Liver (tissue), 9 donors: ENCODE data around the gene JAK2. TPM values are rescaled to one million over a fixed set of nuclear protein-coding genes. Genes with fewer than 3 reads are reported as not detected.

Source experiments
- DNase-seq: peaks from one replicate; pipeline ENCODE4 v3.0.0-alpha.2; 2017; ENCODE audit warnings: low spot score
- H3K27ac ChIP-seq, 2 donors: one replicate each; pipeline ENCODE4 v1.7.0; 2013; ENCODE audit warnings: inconsistent platforms in 2 of 2, low read length in 2 of 2, control low read depth in 1 of 2, low read depth in 1 of 2, mild to moderate bottlenecking in 1 of 2
- H3K27me3 ChIP-seq, 4 donors: one replicate each; pipeline versions ENCODE4 v1.6.1 to v1.7.0; 2013; ENCODE audit warnings: low read length in 3 of 4, inconsistent platforms in 1 of 4, mild to moderate bottlenecking in 1 of 4, moderate library complexity in 1 of 4; ENCODE audit not compliant: control insufficient read depth in 4 of 4, insufficient read depth in 4 of 4
- H3K36me3 ChIP-seq, 4 donors: one replicate each; pipeline versions ENCODE4 v1.6.1 to v1.7.0; 2013; ENCODE audit warnings: low read length in 3 of 4, mild to moderate bottlenecking in 3 of 4, low read depth in 1 of 4, moderate library complexity in 1 of 4; ENCODE audit not compliant: control insufficient read depth in 4 of 4, insufficient read depth in 3 of 4
- H3K4me1 ChIP-seq, 4 donors: one replicate each; pipeline versions ENCODE4 v1.6.1 to v1.7.0; 2013; ENCODE audit warnings: low read length in 3 of 4, mild to moderate bottlenecking in 3 of 4, moderate library complexity in 1 of 4; ENCODE audit not compliant: control insufficient read depth in 4 of 4, insufficient read depth in 4 of 4
- H3K4me3 ChIP-seq, 3 donors: one replicate each; pipeline versions ENCODE4 v1.6.1 to v1.7.0; 2013; ENCODE audit warnings: low read length in 3 of 3, control low read depth in 1 of 3, low read depth in 1 of 3, mild to moderate bottlenecking in 1 of 3
- H3K9ac ChIP-seq, 2 donors: one replicate each; pipeline ENCODE4 v1.7.0; 2013; ENCODE audit warnings: low read length in 2 of 2, mild to moderate bottlenecking in 2 of 2, moderate library complexity in 2 of 2, control low read depth in 1 of 2, low read depth in 1 of 2
- H3K9me3 ChIP-seq, 4 donors: one replicate each; pipeline versions ENCODE4 v1.6.1 to v1.7.0; 2013; ENCODE audit warnings: low read length in 3 of 4; ENCODE audit not compliant: control insufficient read depth in 4 of 4
- EGR1 ChIP-seq, 2 donors: IDR thresholded peaks; 2 replicates each; pipeline ENCODE4 v1.6.1; 2016 to 2018; ENCODE audit warnings: antibody characterized with exemption in 2 of 2, low read depth in 2 of 2
- FOXA1 ChIP-seq: IDR thresholded peaks from 2 replicates; pipeline ENCODE4 v1.6.1; 2016; ENCODE audit warnings: antibody characterized with exemption
- FOXA2 ChIP-seq: IDR thresholded peaks from 2 replicates; pipeline ENCODE4 v1.6.1; 2016; ENCODE audit warnings: antibody characterized with exemption
- GABPA ChIP-seq, 2 donors: IDR thresholded peaks in 1 of 2; conservative IDR thresholded peaks in 1 of 2; 2 replicates each; pipeline ENCODE4 v1.6.1; 2016; ENCODE audit warnings: antibody characterized with exemption in 2 of 2, mild to moderate bottlenecking in 1 of 2, moderate library complexity in 1 of 2
- HNF4A ChIP-seq, 2 donors: conservative IDR thresholded peaks; 2 replicates each; pipeline ENCODE4 v1.6.1; 2016; ENCODE audit warnings: antibody characterized with exemption in 2 of 2, mild to moderate bottlenecking in 2 of 2
- HNF4G ChIP-seq: IDR thresholded peaks from 2 replicates; pipeline ENCODE4 v1.6.1; 2016; ENCODE audit warnings: antibody characterized with exemption
- JUND ChIP-seq, 2 donors: IDR thresholded peaks; 2 replicates each; pipeline ENCODE4 v1.6.1; 2016; ENCODE audit warnings: antibody characterized with exemption in 2 of 2
- NR2F2 ChIP-seq: IDR thresholded peaks from 2 replicates; pipeline ENCODE4 v1.6.1; 2016; ENCODE audit warnings: antibody characterized with exemption
- RAD21 ChIP-seq, 2 donors: IDR thresholded peaks; 2 replicates each; pipeline ENCODE4 v1.6.1; 2016; ENCODE audit warnings: antibody characterized with exemption in 2 of 2, mild to moderate bottlenecking in 2 of 2
- RXRA ChIP-seq, 2 donors: IDR thresholded peaks; 2 replicates each; pipeline ENCODE4 v1.6.1; 2017 to 2018; ENCODE audit warnings: antibody characterized with exemption in 2 of 2, mild to moderate bottlenecking in 1 of 2
- SP1 ChIP-seq: IDR thresholded peaks from 2 replicates; pipeline ENCODE4 v1.6.1; 2018; ENCODE audit warnings: antibody characterized with exemption, mild to moderate bottlenecking
- TAF1 ChIP-seq: conservative IDR thresholded peaks from 2 replicates; pipeline ENCODE4 v1.6.1; 2016; ENCODE audit warnings: antibody characterized with exemption, mild to moderate bottlenecking
- YY1 ChIP-seq: IDR thresholded peaks from 2 replicates; pipeline ENCODE4 v1.6.1; 2016; ENCODE audit warnings: antibody characterized with exemption, mild to moderate bottlenecking
- WGBS: extraction: QIAGEN DNeasy Blood & Tissue Kit; methylation state at CpG from one replicate; pipeline ENCODE4 v1.1.7; 2013; 5-methylcytosine and 5-hydroxymethylcytosine counted together
- polyA plus RNA-seq, 2 donors: library from polyadenylated mRNA; stranded (reverse) in 1 of 2; unstranded in 1 of 2; fragments of 200-250 nt in 1 of 2; fragments of >200 nt in 1 of 2; fragmentation: Nextera tagmentation in 1 of 2; extraction: Ambion mirVana in 1 of 2; gene quantifications; one replicate each; pipeline versions ENCODE4 v1.2.1 to v1.2.3, GENCODE V29; 2013 to 2015
- total RNA-seq, 2 donors: library from RNA; depleted of rRNA; stranded (reverse); fragments of >200 nt; gene quantifications; one replicate each; pipeline ENCODE4 v1.2.3, GENCODE V29; 2014
- TF ChIP-seq, protein P1 (sequence below): IDR thresholded peaks from 2 replicates; pipeline ENCODE4 v1.6.1; 2016; ENCODE audit warnings: antibody characterized with exemption
- TF ChIP-seq, protein P2 (sequence below): fragments of 150-350 bp; IDR thresholded peaks from 2 replicates; pipeline ENCODE4 v1.5.1; 2017; ENCODE audit warnings: improper control_type of control experiment, low read depth, low read length; ENCODE audit not compliant: missing input control
- TF ChIP-seq, protein P3 (sequence below): IDR thresholded peaks from 2 replicates; pipeline ENCODE4 v1.6.1; 2016; ENCODE audit warnings: antibody characterized with exemption, mild to moderate bottlenecking
- TF ChIP-seq, protein P4 (sequence below): IDR thresholded peaks from 2 replicates; pipeline ENCODE4 v1.6.1; 2016; ENCODE audit warnings: antibody characterized with exemption
- TF ChIP-seq, protein P5 (sequence below): IDR thresholded peaks from 2 replicates; pipeline ENCODE4 v1.6.1; 2016; ENCODE audit warnings: antibody characterized with exemption
- donor health status: healthy.
- donor health status: healthy.
- donor health status: healthy.
- donor health status: healthy.
- donor health status: healthy.

JAK2 gene
- total and polyA plus RNA-seq, 4 donors: 1.5 to 21.5 (median 5.1) TPM

DNA sequence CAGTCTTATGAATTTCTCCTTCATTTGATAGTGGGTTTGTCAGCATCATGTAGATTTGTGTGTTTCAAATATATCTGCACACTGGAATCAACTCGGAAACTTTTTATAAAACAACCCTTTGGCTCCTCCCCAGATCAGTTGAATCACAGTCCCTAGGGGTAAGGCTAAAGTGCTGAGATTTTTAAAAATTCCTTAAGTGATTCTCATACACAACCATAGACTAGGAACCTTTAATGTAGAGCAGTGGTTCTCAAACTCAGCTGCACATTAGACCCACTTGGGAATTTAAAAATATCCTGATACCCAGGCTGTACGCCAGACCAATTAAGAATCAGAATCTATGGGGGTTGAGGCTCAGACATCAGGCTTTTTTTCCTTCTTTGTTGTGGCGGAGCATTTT lies 17.5 kb upstream of the JAK2 start:
- DNase-seq: no peak
- Histone ChIP-seq H3K4me3 (no peak overlapping the region), H3K9ac (no peak overlapping the region), H3K4me1 (no peaks in the 10 kb centered on the region), H3K36me3 (no peaks in the 10 kb centered on the region), H3K27me3 (no peaks in the 10 kb centered on the region), H3K9me3 (no peaks in the 10 kb centered on the region), H3K27ac (no peak overlapping the region)
- WGBS: 91% methylated on average over 3 of the region's 3 CpGs
- TF ChIP-seq SP1: no peak
- no peak for TF ChIP-seq JUND (IDR thresholded peaks at IDR 0.05)
- TF ChIP-seq HNF4A (conservative IDR thresholded peaks at IDR 0.05): no peak
- TF ChIP-seq NR2F2: no peak
- TF ChIP-seq, protein P1, sequence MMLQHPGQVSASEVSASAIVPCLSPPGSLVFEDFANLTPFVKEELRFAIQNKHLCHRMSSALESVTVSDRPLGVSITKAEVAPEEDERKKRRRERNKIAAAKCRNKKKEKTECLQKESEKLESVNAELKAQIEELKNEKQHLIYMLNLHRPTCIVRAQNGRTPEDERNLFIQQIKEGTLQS: no peak
- TF ChIP-seq, protein P2, sequence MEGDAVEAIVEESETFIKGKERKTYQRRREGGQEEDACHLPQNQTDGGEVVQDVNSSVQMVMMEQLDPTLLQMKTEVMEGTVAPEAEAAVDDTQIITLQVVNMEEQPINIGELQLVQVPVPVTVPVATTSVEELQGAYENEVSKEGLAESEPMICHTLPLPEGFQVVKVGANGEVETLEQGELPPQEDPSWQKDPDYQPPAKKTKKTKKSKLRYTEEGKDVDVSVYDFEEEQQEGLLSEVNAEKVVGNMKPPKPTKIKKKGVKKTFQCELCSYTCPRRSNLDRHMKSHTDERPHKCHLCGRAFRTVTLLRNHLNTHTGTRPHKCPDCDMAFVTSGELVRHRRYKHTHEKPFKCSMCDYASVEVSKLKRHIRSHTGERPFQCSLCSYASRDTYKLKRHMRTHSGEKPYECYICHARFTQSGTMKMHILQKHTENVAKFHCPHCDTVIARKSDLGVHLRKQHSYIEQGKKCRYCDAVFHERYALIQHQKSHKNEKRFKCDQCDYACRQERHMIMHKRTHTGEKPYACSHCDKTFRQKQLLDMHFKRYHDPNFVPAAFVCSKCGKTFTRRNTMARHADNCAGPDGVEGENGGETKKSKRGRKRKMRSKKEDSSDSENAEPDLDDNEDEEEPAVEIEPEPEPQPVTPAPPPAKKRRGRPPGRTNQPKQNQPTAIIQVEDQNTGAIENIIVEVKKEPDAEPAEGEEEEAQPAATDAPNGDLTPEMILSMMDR: no peak
- no peak for TF ChIP-seq RXRA (IDR thresholded peaks at IDR 0.05)
- TF ChIP-seq GABPA (IDR thresholded peaks at IDR 0.05 in 1 of 2, conservative IDR thresholded peaks at IDR 0.05 in 1 of 2): no peak
- TF ChIP-seq FOXA1: no peak
- no peak for TF ChIP-seq RAD21 (IDR thresholded peaks at IDR 0.05)
- no peak for TF ChIP-seq FOXA2
- TF ChIP-seq TAF1: no peak
- TF ChIP-seq YY1: no peak
- TF ChIP-seq, protein P3, sequence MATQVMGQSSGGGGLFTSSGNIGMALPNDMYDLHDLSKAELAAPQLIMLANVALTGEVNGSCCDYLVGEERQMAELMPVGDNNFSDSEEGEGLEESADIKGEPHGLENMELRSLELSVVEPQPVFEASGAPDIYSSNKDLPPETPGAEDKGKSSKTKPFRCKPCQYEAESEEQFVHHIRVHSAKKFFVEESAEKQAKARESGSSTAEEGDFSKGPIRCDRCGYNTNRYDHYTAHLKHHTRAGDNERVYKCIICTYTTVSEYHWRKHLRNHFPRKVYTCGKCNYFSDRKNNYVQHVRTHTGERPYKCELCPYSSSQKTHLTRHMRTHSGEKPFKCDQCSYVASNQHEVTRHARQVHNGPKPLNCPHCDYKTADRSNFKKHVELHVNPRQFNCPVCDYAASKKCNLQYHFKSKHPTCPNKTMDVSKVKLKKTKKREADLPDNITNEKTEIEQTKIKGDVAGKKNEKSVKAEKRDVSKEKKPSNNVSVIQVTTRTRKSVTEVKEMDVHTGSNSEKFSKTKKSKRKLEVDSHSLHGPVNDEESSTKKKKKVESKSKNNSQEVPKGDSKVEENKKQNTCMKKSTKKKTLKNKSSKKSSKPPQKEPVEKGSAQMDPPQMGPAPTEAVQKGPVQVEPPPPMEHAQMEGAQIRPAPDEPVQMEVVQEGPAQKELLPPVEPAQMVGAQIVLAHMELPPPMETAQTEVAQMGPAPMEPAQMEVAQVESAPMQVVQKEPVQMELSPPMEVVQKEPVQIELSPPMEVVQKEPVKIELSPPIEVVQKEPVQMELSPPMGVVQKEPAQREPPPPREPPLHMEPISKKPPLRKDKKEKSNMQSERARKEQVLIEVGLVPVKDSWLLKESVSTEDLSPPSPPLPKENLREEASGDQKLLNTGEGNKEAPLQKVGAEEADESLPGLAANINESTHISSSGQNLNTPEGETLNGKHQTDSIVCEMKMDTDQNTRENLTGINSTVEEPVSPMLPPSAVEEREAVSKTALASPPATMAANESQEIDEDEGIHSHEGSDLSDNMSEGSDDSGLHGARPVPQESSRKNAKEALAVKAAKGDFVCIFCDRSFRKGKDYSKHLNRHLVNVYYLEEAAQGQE: no peak
- TF ChIP-seq EGR1 (IDR thresholded peaks at IDR 0.05; ENCODE audit: low read depth in 2 of 2): no peak
- TF ChIP-seq HNF4G: no peak
- TF ChIP-seq, protein P4, sequence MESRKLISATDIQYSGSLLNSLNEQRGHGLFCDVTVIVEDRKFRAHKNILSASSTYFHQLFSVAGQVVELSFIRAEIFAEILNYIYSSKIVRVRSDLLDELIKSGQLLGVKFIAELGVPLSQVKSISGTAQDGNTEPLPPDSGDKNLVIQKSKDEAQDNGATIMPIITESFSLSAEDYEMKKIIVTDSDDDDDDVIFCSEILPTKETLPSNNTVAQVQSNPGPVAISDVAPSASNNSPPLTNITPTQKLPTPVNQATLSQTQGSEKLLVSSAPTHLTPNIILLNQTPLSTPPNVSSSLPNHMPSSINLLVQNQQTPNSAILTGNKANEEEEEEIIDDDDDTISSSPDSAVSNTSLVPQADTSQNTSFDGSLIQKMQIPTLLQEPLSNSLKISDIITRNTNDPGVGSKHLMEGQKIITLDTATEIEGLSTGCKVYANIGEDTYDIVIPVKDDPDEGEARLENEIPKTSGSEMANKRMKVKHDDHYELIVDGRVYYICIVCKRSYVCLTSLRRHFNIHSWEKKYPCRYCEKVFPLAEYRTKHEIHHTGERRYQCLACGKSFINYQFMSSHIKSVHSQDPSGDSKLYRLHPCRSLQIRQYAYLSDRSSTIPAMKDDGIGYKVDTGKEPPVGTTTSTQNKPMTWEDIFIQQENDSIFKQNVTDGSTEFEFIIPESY: no peak

DNA sequence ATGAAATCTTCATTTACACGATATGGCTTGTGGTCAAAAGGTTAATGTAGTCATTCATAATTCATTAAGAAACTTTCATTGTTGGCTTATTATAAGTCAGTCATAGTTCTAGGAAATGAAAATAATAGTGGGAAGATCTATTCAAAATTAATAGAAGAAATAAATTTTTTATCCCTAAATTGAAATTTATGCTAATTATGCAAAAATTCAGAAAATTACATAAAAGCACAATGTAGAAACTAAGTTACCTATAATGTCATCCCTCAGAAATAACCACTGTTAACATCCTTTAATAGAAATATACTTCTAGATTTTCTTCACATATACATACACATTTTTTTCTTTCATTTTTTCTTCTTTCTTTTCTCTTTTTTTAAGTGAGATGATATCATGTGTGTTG lies 15.9 kb upstream of the JAK2 start:
- 94% methylated on average over 1 of the region's 1 CpG for WGBS
- Histone ChIP-seq H3K4me1 (no peaks in the 10 kb centered on the region), H3K9ac (no peak overlapping the region), H3K9me3 (no peaks in the 10 kb centered on the region), H3K27me3 (no peaks in the 10 kb centered on the region), H3K27ac (no peak overlapping the region), H3K36me3 (no peaks in the 10 kb centered on the region), H3K4me3 (no peak overlapping the region)
- no peak for DNase-seq
- TF ChIP-seq, protein P3: no peak
- TF ChIP-seq RAD21 (IDR thresholded peaks at IDR 0.05): no peak
- TF ChIP-seq GABPA (IDR thresholded peaks at IDR 0.05 in 1 of 2, conservative IDR thresholded peaks at IDR 0.05 in 1 of 2): no peak
- TF ChIP-seq HNF4A (conservative IDR thresholded peaks at IDR 0.05): no peak
- TF ChIP-seq FOXA1: no peak
- TF ChIP-seq SP1: no peak
- TF ChIP-seq JUND (IDR thresholded peaks at IDR 0.05): no peak
- TF ChIP-seq, protein P5, sequence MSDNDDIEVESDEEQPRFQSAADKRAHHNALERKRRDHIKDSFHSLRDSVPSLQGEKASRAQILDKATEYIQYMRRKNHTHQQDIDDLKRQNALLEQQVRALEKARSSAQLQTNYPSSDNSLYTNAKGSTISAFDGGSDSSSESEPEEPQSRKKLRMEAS: no peak
- TF ChIP-seq EGR1 (IDR thresholded peaks at IDR 0.05; ENCODE audit: low read depth in 2 of 2): no peak
- TF ChIP-seq, protein P1: no peak
- no peak for TF ChIP-seq TAF1
- no peak for TF ChIP-seq YY1
